Stimulated activated CD8-positive, alpha-beta memory T cell treated with anti-CD3 and anti-CD28 coated beads, Interleukin-4, amount 100 ng/mL, for 24 hours (primary cell): ENCODE data around the gene RREB1.

Experiments
- DNase-seq: peaks from one replicate; pipeline ENCODE4 v3.0.0-alpha.2; 2020; ENCODE audit warnings: low read depth

RREB1 gene

GRCh38 chr6:7088076-7088742, 19.6 kb upstream of the RREB1 start:
- DNase-seq, result no peak

- no peak for DNase-seq
These were observed 8.8 kb upstream of the RREB1 start for GRCh38 chr6:7098993-7099392.

- DNase-seq, result no peak
These were observed 7.5 kb upstream of the RREB1 start for GRCh38 chr6:7100072-7100752.

GRCh38 chr6:7100753-7101081, 7.0 kb upstream of the RREB1 start:
- DNase-seq, result no peak

GRCh38 chr6:7101290-7101689, 6.5 kb upstream of the RREB1 start:
- DNase-seq, result no peak

GRCh38 chr6:7104752-7105151, 3.0 kb upstream of the RREB1 start:
- DNase-seq, result no peak

GRCh38 chr6:7106215-7106751, 1.5 kb upstream of the RREB1 start:
- DNase-seq, result no peak

- DNase-seq, result peak; percentile 66
These were observed 796 bp upstream of the RREB1 start for GRCh38 chr6:7106752-7107577.

GRCh38 chr6:7108196-7108963, 619 bp downstream of the RREB1 start:
- DNase-seq, result peak; percentile 24

GRCh38 chr6:7108964-7109836, 1.4 kb downstream of the RREB1 start:
- no peak for DNase-seq

- DNase-seq, result no peak
These were observed 2.5 kb downstream of the RREB1 start for GRCh38 chr6:7110092-7110792.

GRCh38 chr6:7111095-7111690, 3.4 kb downstream of the RREB1 start:
- DNase-seq, result no peak

GRCh38 chr6:7112171-7112570, 4.4 kb downstream of the RREB1 start:
- no peak for DNase-seq

GRCh38 chr6:7112741-7113313, 5.1 kb downstream of the RREB1 start:
- DNase-seq, result peak; percentile 3

GRCh38 chr6:7114744-7115458, 7.1 kb downstream of the RREB1 start:
- DNase-seq, result no peak

GRCh38 chr6:7115543-7116231, 7.9 kb downstream of the RREB1 start:
- no peak for DNase-seq

- no peak for DNase-seq
These were observed 11.6 kb downstream of the RREB1 start for GRCh38 chr6:7119272-7119801.

- DNase-seq, result no peak
These were observed 14.0 kb downstream of the RREB1 start for GRCh38 chr6:7121700-7122241.
